ENCODE measurements around the gene XK. TPM values are rescaled to one million over a fixed set of nuclear protein-coding genes. Genes with fewer than 3 reads are reported as not detected.

The XK gene
- total and polyA plus RNA-seq, 10 of the 15 experiments (the other 5 are each of a cell fraction or from before 2014, with no cell fraction given), result not detected

DNA sequence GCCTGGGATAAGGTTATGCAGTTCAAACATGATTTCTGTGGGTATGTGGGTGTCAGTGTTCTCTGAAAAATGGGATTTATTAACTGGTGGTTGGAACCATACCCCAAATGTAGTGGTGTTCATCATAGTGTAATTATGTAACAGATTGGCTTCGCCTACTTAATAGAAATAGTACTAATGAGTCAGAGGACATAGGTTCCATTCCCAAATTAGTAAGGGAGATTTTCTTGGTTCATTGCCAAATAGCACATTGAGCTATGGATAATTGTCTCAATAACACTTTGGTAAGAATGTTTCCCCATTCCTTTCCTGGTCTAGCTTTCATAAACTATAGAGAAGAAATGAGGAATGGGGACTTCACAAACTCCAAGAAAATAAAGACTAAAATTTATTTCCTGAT, 73.8 kb downstream of the XK start:
- ChIA-PET POLR2A (no interaction called here), SMC1A (ENCODE audit: uncharacterized antibody, unreplicated experiment) (interaction anchor here (0.7 to 1.4 kb wide), 3 partner anchors 13 to 22 kb away, joined by 3 to 5 read pairs (median 5); no protein-coding TSS in a partner anchor), CTCF (interaction anchor here (1.0 to 2.1 kb wide), 3 partner anchors 16 to 58 kb away, joined by 4 to 6 read pairs (median 5); no protein-coding TSS in a partner anchor), RAD21 (ENCODE audit: unreplicated experiment) (interaction anchor here (2.5 kb wide), 1 partner anchor 13 kb away, joined by 13 read pairs; no protein-coding TSS in a partner anchor)
- FAIRE-seq (no peak), ATAC-seq (no peak), DNase-seq (ENCODE audit: low read depth, low spot score) (no peak)
- Histone ChIP-seq H3K4me1 (ENCODE audit: control insufficient read depth, insufficient read depth, low read length) (peaks cover 20% of the 10 kb centered on the region), H2AFZ (ENCODE audit: control insufficient read depth, low read depth, low read length) (no peak overlapping the region), H3K4me2 (ENCODE audit: control insufficient read depth, insufficient read depth) (no peak overlapping the region), H3K4me3 (no peak overlapping the region), H4K20me1 (ENCODE audit: control insufficient read depth, insufficient read depth) (no peaks in the 10 kb centered on the region), H3K9ac (ENCODE audit: control insufficient read depth, insufficient read depth, low read length) (no peak overlapping the region), H3K27ac (ENCODE audit: control insufficient read depth, insufficient read depth) (no peak overlapping the region; the same call in 1 of the 2 replicates), H3K9me3 (replicated peaks; ENCODE audit: control insufficient read depth, insufficient read depth, low read length) (no peaks in the 10 kb centered on the region; the same call in 1 of the 3 replicates), H3K36me3 (ENCODE audit: control insufficient read depth in 2 of 2, insufficient read depth in 2 of 2, low read length in 1 of 2) (no peaks in the 10 kb centered on the region), H3K79me2 (ENCODE audit: control insufficient read depth, insufficient read depth, low read length) (no peaks in the 10 kb centered on the region), H3K27me3 (replicated peaks in 1 of 2; ENCODE audit: control insufficient read depth in 2 of 2, insufficient read depth in 2 of 2, low read length in 1 of 2) (no peaks in the 10 kb centered on the region)
- in situ Hi-C loops (cut with MboI), result no loop called here
- 47% methylated on average over 1 of the region's 1 CpG for WGBS (ENCODE audit: insufficient coverage, insufficient replicate concordance, low lambda C conversion rate, missing lambda C conversion rate)
- intact Hi-C loops (cut with micrococcal nuclease; ENCODE audit: unreplicated experiment), result no loop called here
- no TSS peak for BruUV-seq (replicated peaks)
- TF ChIP-seq FOXM1 (IDR thresholded peaks at IDR 0.05; ENCODE audit: low read depth, low read length), result no peak
- TF ChIP-seq IRF4 (IDR thresholded peaks at IDR 0.05; ENCODE audit: low read depth, low read length), result no peak
- TF ChIP-seq NFIC (IDR thresholded peaks at IDR 0.05; ENCODE audit: low read depth, low read length), result peak; percentile 31; the same call in 1 of the 2 replicates
- TF ChIP-seq, protein P1, sequence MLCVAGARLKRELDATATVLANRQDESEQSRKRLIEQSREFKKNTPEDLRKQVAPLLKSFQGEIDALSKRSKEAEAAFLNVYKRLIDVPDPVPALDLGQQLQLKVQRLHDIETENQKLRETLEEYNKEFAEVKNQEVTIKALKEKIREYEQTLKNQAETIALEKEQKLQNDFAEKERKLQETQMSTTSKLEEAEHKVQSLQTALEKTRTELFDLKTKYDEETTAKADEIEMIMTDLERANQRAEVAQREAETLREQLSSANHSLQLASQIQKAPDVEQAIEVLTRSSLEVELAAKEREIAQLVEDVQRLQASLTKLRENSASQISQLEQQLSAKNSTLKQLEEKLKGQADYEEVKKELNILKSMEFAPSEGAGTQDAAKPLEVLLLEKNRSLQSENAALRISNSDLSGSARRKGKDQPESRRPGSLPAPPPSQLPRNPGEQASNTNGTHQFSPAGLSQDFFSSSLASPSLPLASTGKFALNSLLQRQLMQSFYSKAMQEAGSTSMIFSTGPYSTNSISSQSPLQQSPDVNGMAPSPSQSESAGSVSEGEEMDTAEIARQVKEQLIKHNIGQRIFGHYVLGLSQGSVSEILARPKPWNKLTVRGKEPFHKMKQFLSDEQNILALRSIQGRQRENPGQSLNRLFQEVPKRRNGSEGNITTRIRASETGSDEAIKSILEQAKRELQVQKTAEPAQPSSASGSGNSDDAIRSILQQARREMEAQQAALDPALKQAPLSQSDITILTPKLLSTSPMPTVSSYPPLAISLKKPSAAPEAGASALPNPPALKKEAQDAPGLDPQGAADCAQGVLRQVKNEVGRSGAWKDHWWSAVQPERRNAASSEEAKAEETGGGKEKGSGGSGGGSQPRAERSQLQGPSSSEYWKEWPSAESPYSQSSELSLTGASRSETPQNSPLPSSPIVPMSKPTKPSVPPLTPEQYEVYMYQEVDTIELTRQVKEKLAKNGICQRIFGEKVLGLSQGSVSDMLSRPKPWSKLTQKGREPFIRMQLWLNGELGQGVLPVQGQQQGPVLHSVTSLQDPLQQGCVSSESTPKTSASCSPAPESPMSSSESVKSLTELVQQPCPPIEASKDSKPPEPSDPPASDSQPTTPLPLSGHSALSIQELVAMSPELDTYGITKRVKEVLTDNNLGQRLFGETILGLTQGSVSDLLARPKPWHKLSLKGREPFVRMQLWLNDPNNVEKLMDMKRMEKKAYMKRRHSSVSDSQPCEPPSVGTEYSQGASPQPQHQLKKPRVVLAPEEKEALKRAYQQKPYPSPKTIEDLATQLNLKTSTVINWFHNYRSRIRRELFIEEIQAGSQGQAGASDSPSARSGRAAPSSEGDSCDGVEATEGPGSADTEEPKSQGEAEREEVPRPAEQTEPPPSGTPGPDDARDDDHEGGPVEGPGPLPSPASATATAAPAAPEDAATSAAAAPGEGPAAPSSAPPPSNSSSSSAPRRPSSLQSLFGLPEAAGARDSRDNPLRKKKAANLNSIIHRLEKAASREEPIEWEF (IDR thresholded peaks at IDR 0.05; ENCODE audit: insufficient replicate concordance, low read depth, low read length), result no peak
